Mesenteric fat pad (tissue), 1 donor: ENCODE results near the gene RCN2. TPM values are rescaled to one million over a fixed set of nuclear protein-coding genes. Genes with fewer than 3 reads are reported as not detected.
"Not testable (repeated sequence)": the region's sequence is repeated elsewhere in the genome, so short reads cannot be mapped to it uniquely, and the experiment has no call there.

Experiments
- DNase-seq: peaks from one replicate; pipeline ENCODE4 v3.0.0-alpha.2; 2020; ENCODE audit warnings: low spot score
- total RNA-seq: library from RNA; stranded (reverse); fragmentation: NEBNext Ultra II Directional; extraction: Animal tissue kit (Norgen Biotek cat#: 25700); gene quantifications from one replicate; pipeline ENCODE4 v1.2.1, GENCODE V29; 2021
- donor health status: DM: yes; HTN: yes; CAD: no.

RCN2 gene
- total RNA-seq, 1 donor from 2014 or later: 31.4 TPM

GRCh38 chr15:76932135-76932966 lies 802 bp downstream of the RCN2 start:
- DNase-seq: no peak

- DNase-seq: no peak
Measured at GRCh38 chr15:76935620-76936019, 4.1 kb downstream of the RCN2 start.

GRCh38 chr15:76936671-76937070 lies 5.1 kb downstream of the RCN2 start:
- DNase-seq: no peak

- no peak for DNase-seq
Measured at GRCh38 chr15:76938752-76939151, 7.2 kb downstream of the RCN2 start.

GRCh38 chr15:76939715-76940114 lies 8.2 kb downstream of the RCN2 start:
- no peak for DNase-seq

GRCh38 chr15:76941636-76942035 lies 10.1 kb downstream of the RCN2 start:
- no peak for DNase-seq

- DNase-seq: no peak
Measured at GRCh38 chr15:76942331-76942730, 10.8 kb downstream of the RCN2 start.

- no peak for DNase-seq
Measured at GRCh38 chr15:76945494-76946093, 14.0 kb downstream of the RCN2 start.

- no peak for DNase-seq
Measured at GRCh38 chr15:76947454-76947853, 15.9 kb downstream of the RCN2 start.

- DNase-seq: no peak
Measured at GRCh38 chr15:76951220-76951619, 19.7 kb downstream of the RCN2 start.

GRCh38 chr15:76953913-76954312 lies 22.4 kb downstream of the RCN2 start:
- DNase-seq: no peak

GRCh38 chr15:76954744-76955143 lies 23.2 kb downstream of the RCN2 start:
- no peak for DNase-seq

GRCh38 chr15:76961268-76962011 lies 29.9 kb downstream of the RCN2 start:
- no peak for DNase-seq

- DNase-seq: no peak
Measured at GRCh38 chr15:76962337-76963013, 30.9 kb downstream of the RCN2 start.

GRCh38 chr15:76963596-76963995 lies 32.0 kb downstream of the RCN2 start:
- no peak for DNase-seq

GRCh38 chr15:76964157-76964556 lies 32.6 kb downstream of the RCN2 start:
- DNase-seq: no peak

GRCh38 chr15:76966051-76966450 lies 34.5 kb downstream of the RCN2 start:
- not testable (repeated sequence) for DNase-seq

GRCh38 chr15:76967067-76967466 lies 35.5 kb downstream of the RCN2 start:
- DNase-seq: no peak

GRCh38 chr15:76968306-76968705 lies 36.8 kb downstream of the RCN2 start:
- no peak for DNase-seq

GRCh38 chr15:76972389-76973361 lies 41.1 kb downstream of the RCN2 start:
- DNase-seq: no peak
